ENCODE results near the gene MTG2.
"Not testable (repeated sequence)": the region's sequence is repeated elsewhere in the genome, so short reads cannot be mapped to it uniquely, and the experiment has no call there.

MTG2 gene

DNA sequence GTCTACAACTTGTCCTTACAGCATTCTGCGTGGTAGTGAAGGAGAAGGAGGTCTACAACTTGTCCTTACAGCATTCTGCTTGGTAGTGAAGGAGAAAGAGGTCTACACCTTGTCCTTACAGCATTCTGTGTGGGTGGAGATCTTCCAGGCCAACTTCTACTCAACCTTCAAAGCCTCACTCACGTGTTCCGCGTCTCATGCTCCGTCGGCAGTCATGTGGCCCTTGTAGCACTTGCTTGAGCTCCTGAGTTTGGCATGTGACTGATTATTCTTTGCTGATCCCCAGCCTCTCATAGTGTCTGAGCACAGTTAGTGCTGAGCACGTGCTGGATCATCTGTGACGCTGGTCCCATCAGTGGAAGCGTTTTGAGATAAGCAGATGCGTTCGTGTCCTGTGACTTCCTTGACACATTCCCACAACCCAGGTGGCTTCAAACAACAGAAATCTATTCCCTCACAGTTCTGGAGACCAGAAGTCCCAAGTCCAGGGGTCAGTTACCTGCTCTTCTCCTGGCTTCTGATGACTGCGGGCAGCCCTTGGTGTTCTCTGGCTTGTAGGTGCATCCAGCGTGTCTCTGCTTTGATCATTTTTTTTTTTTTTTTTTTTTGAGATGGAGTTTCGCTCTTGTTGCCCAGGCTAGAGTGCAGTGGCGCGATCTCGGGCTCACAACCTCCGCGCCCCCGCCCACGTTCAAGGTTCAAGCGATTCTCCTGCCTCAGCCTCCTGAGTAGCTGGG lies 36.6 kb upstream of the MTG2 start:
- DNase-seq: peak; percentile 73

GRCh38 chr20:62147125-62147524 lies 35.7 kb upstream of the MTG2 start:
- no peak for DNase-seq

DNA sequence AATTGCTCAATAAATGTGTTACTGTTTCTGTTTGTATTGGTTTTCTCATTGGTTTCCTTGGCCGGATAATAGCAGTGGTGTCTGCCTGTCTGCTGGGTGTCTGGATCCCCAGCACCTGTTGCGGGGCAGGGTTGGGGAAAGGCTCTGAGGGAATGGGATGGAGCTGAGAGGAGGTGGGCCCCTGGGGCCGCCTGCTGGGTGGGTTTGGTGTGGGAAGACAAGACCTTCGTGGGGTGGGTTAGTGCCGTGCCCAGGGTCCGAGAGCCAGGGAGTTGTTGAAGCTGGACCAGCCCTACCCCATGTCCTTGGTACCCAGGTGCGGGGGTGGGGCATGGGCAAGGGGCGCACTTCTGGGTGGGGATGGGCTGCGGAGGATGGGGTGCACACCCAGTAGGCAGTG lies 35.3 kb upstream of the MTG2 start:
- DNase-seq: no peak

GRCh38 chr20:62148383-62148782 lies 34.4 kb upstream of the MTG2 start:
- not testable (repeated sequence) for DNase-seq

GRCh38 chr20:62148908-62149314 lies 33.9 kb upstream of the MTG2 start:
- no peak for DNase-seq

DNA sequence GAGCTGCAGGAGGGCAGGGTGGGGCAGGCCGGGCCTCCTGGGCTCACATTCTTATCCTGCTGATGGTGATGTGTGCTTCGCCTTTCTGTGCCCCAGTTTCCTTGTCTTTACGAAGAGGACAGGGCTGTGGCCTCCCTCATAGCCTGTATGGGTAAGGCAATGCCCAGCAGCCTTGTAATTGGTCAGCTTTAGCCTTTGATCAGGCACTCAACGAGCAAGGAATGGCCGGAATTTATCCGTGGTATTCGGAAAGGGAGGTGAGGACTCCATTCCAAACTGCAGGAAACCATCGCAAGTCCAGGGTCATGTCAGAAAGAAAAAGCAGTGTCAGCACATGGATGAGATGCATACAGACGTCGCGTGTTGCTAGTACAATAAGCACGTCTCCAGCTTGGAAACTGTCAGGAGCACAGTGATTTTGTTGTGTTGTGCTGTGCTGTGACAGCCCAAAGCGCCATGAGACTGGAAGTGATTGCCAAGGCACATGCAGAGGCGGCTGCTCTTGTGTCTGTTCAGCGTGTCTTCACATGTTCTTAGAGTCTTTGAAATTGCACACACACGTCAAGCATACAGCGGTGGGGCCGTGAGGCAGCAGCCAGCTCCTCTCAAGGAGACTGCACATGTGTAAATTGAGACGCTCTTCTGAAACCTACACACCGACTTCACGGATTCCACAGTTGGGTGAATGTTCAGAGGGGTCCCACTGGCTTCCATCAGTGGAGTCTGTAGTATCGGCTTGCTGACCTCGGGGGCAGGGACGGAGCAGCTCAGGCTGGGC lies 33.1 kb upstream of the MTG2 start:
- no peak for DNase-seq

DNA sequence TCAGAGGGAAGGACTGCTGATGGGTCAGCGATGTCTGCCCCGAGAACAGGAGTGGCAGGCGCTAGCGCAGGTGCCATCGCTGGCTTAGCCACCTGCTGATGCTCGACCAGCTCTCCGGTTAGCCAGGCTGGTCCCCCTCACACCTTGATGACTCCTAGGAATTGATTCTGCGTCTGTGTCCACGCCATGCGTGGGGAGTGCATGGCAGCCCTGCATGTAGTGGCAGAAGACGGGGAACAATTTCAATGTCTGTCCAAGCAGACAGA lies 32.6 kb upstream of the MTG2 start:
- no peak for DNase-seq

DNA sequence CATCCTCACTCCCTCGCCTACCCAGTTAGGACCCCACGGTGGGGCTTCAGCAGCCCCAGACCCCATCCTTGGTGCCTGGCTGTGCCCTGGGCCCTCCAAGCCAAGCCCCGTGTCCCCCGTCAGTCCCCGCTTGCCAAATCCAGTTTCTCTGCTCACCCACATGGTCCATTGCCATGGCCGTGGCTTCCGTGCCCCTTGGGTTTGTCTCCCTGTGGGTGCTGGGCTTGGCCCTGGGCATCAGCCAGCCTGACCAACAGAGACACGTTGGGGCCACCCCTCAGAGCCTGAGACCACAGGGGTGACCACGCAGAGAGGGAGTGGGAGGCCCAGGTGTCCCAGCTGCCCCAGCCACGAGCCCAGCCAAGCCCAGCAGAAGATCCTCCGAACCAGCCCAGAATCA lies 31.6 kb upstream of the MTG2 start:
- no peak for DNase-seq

- no peak for DNase-seq
These were observed 30.9 kb upstream of the MTG2 start for GRCh38 chr20:62151835-62152364.

DNA sequence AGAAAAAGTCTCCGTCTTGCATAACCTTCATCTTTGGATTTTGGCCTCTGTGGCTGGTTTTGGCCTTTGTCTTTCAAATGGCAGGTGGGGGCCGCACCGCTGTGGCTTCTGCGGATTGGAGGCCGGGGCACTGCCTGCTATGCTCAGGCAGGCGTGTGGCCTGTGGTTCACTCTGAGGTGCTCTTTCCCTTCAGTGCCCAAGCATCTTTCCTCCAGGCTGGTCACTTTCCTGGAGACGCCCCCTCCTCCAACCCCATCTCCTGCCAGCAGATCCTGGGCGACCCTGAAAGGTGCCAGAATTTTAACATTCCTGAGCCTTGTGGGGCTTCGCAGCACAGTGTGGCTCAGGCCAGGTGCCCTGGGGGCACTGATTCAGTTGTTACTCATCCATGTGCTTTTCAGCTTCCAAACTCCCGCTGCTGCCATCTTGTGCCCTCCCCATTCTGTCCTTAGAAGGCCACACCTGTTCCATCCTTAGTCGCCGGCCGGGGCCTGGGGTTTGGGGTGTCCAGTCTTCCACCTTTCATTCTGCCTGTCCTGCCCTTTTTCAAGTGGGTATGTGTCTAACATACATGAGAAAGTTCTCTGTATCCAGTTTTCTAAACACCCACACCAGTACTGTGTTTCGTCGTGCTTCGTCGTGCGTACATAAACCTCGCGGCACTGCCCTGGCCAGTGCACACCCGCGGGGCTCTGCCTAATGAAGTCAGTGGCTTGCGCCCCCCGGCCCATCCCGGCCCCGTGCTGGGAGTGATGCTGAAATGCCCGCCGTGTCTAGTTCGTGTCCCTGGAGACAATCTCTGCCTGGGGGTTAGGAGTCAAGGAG lies 27.2 kb upstream of the MTG2 start:
- no peak for DNase-seq

GRCh38 chr20:62156254-62156556 lies 26.6 kb upstream of the MTG2 start:
- no peak for DNase-seq

GRCh38 chr20:62156592-62157386 lies 26.0 kb upstream of the MTG2 start:
- peak; percentile 85 for DNase-seq

DNA sequence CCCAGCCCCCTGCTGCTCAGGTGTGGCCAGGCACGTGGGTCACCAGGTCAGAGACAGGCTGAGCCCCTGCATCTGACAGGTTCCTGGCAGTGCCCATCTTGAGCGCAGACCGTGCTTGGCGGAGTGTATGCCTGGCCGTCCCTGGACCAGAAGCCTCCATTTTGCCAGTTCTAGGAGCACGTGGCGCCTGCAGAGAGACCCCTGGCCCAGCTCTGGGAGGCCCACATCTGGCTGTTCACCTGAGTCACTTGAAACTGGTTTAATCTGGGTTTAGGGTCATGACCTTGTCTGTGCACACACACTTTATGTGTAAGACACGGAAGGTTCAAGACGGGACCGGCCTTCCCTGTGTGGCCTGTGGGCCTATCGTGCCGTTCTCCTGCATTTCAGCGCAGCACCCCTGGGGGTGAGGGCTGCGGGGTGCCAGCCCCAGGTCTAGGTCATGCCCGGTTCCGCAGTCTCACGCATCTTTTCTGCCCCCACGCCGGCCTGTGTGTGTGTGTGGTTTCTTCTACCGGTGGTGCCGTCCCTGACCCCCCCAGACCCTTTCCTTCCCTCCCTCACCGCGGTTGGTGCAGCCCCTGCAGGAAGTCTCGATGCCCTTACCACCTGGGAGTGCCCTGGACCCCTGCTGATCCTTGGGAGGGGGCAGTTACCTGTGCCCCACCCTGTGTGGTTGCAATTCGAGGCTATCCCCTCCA lies 25.3 kb upstream of the MTG2 start:
- no peak for DNase-seq

DNA sequence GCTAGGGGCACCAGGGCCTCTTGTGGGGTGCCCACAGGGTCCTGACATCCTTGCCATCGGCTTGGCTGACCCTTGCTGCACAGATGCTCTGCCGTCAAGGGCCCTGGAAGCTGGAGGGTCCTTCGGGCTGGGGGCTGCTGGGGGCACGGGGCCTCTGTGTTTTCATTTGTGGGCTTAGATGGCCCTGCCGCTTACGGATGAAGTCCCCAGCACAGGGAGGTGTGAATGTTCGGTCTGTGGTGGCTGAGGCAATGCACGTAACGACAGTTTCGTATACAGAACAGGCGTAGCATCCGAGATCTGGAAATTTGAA lies 24.8 kb upstream of the MTG2 start:
- DNase-seq: no peak

GRCh38 chr20:62158541-62158940 lies 24.3 kb upstream of the MTG2 start:
- no peak for DNase-seq

DNA sequence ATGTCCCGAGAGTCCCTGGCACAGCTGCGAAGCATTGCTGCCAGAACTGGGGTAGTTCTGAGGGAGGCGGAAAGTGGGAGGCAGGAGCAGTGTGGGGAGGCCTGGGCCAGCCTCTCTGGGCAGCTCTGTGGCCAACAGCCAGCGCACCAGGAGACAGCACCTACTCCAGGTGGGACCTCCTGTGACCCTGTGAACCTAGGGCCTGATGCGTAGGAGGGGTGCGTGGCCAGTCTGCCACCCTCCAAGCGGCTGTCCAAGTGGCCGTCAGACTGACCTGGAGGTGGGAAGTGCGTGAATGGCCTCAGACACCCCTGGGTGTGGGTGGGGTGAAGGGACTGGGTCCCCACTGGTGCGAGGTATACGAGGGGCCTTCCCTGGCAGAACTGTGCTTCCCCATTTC lies 23.8 kb upstream of the MTG2 start:
- no peak for DNase-seq

- DNase-seq: no peak
These were observed 23.0 kb upstream of the MTG2 start for GRCh38 chr20:62159839-62160238.

DNA sequence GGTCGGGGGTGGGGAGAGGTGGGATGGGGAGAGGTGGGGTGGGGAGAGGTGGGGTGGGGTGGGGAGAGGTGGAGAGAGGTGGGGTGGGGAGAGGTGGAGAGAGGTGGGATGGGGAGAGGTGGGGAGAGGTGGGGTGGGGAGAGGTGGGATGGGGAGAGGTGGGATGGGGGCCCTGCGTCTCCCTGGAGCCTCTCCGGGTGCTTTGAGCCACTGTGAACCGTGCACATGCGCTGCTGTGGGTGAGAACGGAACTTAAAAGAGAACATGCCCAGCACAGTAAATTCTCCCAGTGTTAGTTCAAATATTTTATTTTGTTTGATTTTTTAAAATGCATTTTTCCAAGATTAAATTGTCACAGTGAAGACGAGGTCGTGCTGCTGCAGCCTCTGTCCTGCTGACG lies 22.6 kb upstream of the MTG2 start:
- no peak for DNase-seq

GRCh38 chr20:62160876-62161275 lies 22.0 kb upstream of the MTG2 start:
- no peak for DNase-seq

DNA sequence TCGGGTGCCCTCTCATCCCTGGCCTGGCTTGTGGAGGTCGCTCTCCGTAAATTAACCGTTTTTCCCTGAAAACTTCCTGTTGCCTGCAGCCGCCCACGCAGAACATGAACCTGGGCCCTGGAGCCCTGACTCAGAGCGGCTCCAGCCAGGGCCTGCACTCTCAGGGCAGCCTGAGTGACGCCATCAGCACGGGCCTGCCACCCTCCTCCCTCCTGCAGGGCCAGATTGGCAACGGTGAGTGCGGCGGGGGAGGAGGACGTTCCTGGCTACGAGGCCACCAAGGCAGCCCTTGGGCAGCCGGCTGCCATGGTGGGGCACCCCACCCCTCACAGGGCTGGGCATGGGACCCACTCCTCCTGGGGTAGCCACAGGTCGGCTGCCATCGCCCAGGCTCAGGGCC lies 21.5 kb upstream of the MTG2 start:
- DNase-seq: no peak

GRCh38 chr20:62162765-62163484 lies 19.9 kb upstream of the MTG2 start:
- no peak for DNase-seq

GRCh38 chr20:62163485-62163865 lies 19.4 kb upstream of the MTG2 start:
- DNase-seq: no peak
